PC-9 (cell line): ENCODE results near the gene METTL16.

ENCODE experiments used
- CTCF ChIP-seq: fragments of 200-600 bp; sonication (generic); conservative IDR thresholded peaks from 2 replicates; pipeline ENCODE4 v1.6.1; 2017; ENCODE audit warnings: mixed run types, antibody characterized with exemption, mild to moderate bottlenecking, moderate library complexity
- EZH2 ChIP-seq: fragments of 200-600 bp; sonication (generic); IDR thresholded peaks from 2 replicates; pipeline ENCODE4 v1.8.0; 2017; ENCODE audit warnings: antibody characterized with exemption, low read depth

GRCh38 chr17:2415081-2415480 lies 96.6 kb downstream of the METTL16 start:
- TF ChIP-seq CTCF, result no peak
- no peak for TF ChIP-seq EZH2
